Breast epithelium (tissue), 3 donors: ENCODE results near the gene KHDC3L.

Experiments
- CTCF ChIP-seq, 3 donors: fragments of 450-650 bp; IDR thresholded peaks; one replicate each; pipeline ENCODE4 v1.5.1; 2016 to 2017; ENCODE audit warnings: antibody characterized with exemption in 3 of 3, mild to moderate bottlenecking in 3 of 3, moderate library complexity in 3 of 3
- POLR2A ChIP-seq: fragments of 450-650 bp; IDR thresholded peaks from one replicate; pipeline ENCODE4 v1.6.1; 2016; ENCODE audit warnings: antibody characterized with exemption, mild to moderate bottlenecking, moderate library complexity
- POLR2AphosphoS5 ChIP-seq, 3 donors: sonication (generic); formaldehyde crosslinking; IDR thresholded peaks; one replicate each; pipeline ENCODE4 v1.6.1; 2017; ENCODE audit warnings: antibody characterized with exemption in 3 of 3

DNA sequence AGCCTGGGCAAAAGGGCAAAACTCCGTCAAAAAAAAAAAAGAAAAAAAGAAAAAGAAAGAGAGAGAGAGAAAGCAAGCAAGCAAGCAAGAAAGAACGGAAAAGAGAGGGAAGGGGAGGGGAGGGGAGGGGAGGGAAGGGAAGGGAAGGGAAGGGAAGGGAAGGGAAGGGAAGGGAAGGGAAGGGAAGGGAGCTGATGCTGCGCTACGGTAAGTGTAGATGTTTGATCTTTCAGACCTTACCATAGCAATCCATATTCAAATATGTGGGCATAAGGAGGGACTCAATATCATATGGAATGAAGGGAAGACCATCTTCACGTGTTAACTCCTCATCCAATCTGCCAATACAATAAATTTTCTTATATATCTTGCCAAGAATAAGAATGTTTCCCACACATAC, 20.3 kb upstream of the KHDC3L start:
- no peak for TF ChIP-seq CTCF (IDR thresholded peaks at IDR 0.05)
- no peak for TF ChIP-seq POLR2A
- TF ChIP-seq POLR2AphosphoS5 (IDR thresholded peaks at IDR 0.05) = no peak
